Measurements from ENCODE around the gene DPH6. TPM values are rescaled to one million over a fixed set of nuclear protein-coding genes. Genes with fewer than 3 reads are reported as not detected.

Gene DPH6
- total RNA-seq, 2 donors from 2014 or later, result 3.7 to 13.3 TPM

GRCh38 chr15:35548435-35548834 is 2.5 kb upstream of the DPH6 start:
- peaks cover 10 to 15% of the 10 kb centered on the region in 2 donors for H3K36me3 Mint-ChIP-seq
- DNase-seq (ENCODE audit: low spot score in 2 of 2) (no peak), ATAC-seq (no peak)
- no peak overlapping the region for H3K27ac Mint-ChIP-seq
- H3K9me3 Mint-ChIP-seq, result peaks cover 4 to 12% of the 10 kb centered on the region in 2 donors

DNA sequence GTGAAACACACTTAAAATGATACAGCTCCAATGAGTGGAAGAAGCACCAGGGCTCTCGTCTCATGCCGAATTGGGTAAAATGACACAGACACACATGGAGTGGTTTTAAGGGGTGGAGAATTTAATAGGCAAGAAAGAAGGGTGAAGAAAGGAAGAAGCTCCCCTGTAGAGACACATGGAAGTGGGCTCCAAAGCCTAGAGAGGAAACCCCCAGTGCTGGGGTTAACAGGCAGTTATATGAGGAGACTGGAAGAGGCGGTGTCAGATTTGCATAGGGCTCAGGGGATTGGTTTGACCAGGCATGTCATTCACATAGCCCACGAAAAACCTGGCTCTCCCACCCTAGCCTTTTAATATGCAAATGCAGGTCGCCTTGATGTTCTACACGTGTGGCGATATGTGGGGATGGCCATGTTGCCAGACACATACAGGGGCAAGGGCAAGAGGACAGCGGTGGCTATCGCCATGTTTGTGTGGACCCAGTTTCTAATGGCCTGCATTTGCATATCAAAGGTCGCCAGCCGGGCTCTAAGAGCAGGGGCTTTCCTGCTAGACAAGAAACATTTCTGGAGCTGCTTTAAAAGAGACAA is 1.9 kb upstream of the DPH6 start:
- DNase-seq (ENCODE audit: low spot score in 2 of 2), result no peak
- Mint-ChIP-seq H3K36me3 (peaks cover 10 to 15% of the 10 kb centered on the region in 2 donors), H3K27ac (no peak overlapping the region), H3K9me3 (peaks cover 4 to 12% of the 10 kb centered on the region in 2 donors)
- ATAC-seq, result no peak

- Mint-ChIP-seq H3K36me3 (peaks cover 10 to 15% of the 10 kb centered on the region in 2 donors), H3K9me3 (peaks cover 4 to 12% of the 10 kb centered on the region in 2 donors), H3K27ac (peak overlapping the region; percentile 85 to 100)
- ATAC-seq (no peak), DNase-seq (ENCODE audit: low spot score in 2 of 2) (no peak)
Measured at GRCh38 chr15:35546511-35547381, 781 bp upstream of the DPH6 start.

DNA sequence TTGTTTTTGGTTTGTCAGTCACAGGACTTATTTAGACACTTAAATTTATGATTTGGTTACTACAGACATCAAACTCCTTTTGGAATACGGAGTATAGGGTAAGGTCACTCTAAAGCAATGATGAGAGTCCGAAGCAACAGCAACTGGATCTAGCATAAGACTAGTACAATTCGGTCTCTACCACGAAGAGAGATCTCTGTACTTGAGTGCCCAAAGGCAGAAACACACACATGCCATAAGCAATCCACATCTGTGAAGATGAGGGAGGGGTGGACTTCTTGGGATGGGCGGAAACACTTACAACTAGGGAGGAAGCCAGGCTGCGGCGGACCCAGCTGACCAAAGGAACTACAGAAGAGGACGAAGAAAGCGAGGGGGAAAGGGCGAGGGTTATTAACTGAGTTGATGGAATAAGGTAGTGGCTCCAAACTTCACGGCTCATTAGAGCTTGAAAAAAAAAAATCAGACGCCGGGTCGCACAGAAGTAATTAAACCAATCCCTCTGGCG is 595 bp downstream of the DPH6 start:
- peak in 1 of 2 donors; percentile 17 for DNase-seq (ENCODE audit: low spot score in 2 of 2)
- H3K36me3 Mint-ChIP-seq, result peaks cover 10 to 15% of the 10 kb centered on the region in 2 donors
- peaks cover 4 to 12% of the 10 kb centered on the region in 2 donors for H3K9me3 Mint-ChIP-seq

DNA sequence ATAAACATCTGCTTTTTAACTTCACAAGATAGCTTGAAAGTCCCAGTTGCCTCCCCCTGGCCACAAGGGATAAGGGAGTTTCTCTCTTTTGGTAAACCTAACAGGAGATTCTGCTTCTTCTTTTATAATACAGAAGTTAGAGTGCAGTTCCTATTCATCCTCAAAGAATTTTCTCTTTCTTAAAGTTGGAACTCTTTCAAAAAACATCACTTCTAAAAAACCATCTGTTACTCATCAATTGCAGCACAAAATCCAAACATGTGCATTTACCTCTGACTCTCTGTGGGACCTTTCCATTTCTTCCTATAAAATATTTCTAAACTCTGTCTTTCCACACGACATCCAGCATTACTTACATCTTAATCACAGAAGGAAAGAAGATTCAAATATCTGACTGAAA is 5.1 kb downstream of the DPH6 start:
- no peak for DNase-seq (ENCODE audit: low spot score in 2 of 2)
- Mint-ChIP-seq H3K27ac (no peak overlapping the region), H3K9me3 (peaks cover 0 to 4% of the 10 kb centered on the region in 2 donors), H3K36me3 (peaks cover 6 to 10% of the 10 kb centered on the region in 2 donors)
- ATAC-seq, result no peak

More for the DNA sequence above, 595 bp downstream of the DPH6 start:
- ATAC-seq, result peak; percentile 6 to 47
- peak overlapping the region; percentile 100 for H3K27ac Mint-ChIP-seq

DNA sequence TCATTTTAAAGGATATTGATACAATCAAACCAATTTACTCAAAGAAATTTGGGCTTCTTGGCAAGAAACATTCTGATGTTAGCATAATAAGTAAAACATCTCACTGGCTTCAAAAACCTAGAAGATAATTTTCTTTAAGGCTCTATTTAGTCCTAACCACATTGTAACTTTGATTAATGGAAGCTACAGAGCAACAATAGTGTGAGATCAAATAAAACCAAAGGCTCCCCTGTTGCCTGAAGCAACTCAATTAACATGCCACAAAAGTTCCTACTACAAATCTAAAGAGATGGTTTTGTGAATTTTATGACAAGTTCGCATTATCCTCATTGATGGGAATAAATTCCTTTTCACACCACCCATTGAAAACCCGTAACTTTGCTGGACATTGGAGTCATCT is 5.9 kb downstream of the DPH6 start:
- no peaks in the 10 kb centered on the region for H3K9me3 Mint-ChIP-seq
- H3K27ac Mint-ChIP-seq, result no peak overlapping the region
- peaks cover 0 to 2% of the 10 kb centered on the region in 2 donors for H3K36me3 Mint-ChIP-seq
- no peak for ATAC-seq
- no peak for DNase-seq (ENCODE audit: low spot score in 2 of 2)

DNA sequence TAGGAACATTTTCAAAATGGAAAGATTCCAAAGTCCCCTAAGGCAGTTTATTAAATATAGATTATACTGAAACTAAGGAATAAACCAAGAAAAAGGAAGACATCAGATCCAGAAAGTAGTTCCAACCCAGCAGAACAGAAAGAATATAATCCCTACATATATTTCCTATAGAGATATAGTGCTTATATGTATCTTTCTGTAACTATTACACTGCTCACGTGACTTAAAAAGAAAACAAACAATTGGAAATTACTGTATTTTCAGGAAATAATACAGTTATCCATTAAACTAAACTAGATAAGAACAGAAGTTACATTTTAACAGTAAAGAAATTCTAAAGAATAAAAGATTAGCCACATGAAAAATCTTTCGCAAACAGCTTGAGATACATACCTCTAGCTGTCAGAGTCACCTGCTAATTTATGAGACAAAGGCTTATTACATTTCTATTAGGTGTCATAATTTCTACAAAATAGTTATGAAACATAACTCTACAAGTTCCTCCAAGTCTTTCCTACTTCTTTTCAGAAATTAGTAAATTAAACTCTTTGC is 10.5 kb downstream of the DPH6 start:
- DNase-seq (ENCODE audit: low spot score in 2 of 2), result no peak

DNA sequence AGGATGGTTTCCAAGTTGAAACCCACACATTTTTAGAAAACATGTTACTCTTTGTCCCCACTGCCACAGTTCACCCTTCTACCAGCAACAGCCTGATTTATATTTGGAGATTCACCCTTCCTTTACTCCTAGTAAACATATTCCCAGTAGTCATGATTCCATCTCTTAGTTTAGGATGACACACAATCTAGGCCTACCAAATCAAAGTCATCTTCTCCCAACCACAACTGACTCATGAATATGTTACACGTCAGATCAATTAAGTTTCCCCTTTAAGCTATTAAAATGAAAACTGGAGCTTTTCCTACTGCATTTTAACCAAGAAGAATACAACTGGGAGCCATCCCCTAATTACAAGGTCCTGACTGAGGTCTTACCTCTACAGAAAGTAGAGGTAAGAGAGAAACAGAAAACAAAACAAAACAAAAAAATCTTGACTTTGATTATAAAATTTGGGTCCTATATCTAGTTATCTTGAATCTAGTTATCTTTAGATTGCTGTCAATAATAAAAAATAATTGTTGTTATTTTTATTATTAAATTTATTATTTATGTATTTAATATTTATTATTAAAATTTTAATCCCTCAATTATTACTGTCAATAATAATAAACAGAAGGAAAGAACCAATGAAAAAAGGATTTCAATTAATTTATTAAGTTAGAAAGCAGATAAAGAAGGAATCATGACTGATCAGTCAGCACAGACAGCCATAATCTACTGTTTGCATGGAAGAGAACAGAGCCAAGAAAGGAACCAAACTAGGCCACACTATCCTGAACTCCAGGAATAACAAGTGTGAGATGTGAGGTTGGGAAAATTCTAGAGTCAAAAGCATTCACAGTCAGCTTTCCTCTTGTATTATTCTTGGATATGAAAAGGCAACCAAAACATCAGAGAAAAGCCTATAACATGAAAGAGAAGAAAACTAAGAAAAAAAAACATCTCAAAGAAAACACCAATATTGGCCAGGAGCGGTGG is 12.5 kb downstream of the DPH6 start:
- Mint-ChIP-seq H3K36me3 (peaks cover 27 to 30% of the 10 kb centered on the region in 2 donors), H3K27ac (no peak overlapping the region), H3K9me3 (peaks cover 4 to 15% of the 10 kb centered on the region in 2 donors)
- DNase-seq (ENCODE audit: low spot score in 2 of 2) (no peak), ATAC-seq (no peak)

More for the DNA sequence above, 10.5 kb downstream of the DPH6 start:
- peaks cover 9 to 11% of the 10 kb centered on the region in 2 donors for H3K36me3 Mint-ChIP-seq
- no peaks in the 10 kb centered on the region for H3K9me3 Mint-ChIP-seq
- no peak for ATAC-seq
- H3K27ac Mint-ChIP-seq, result no peak overlapping the region

- H3K36me3 Mint-ChIP-seq, result peaks cover 27 to 31% of the 10 kb centered on the region in 2 donors
- ATAC-seq, result no peak
- no peak for DNase-seq (ENCODE audit: low spot score in 2 of 2)
- peaks cover 4 to 15% of the 10 kb centered on the region in 2 donors for H3K9me3 Mint-ChIP-seq
- H3K27ac Mint-ChIP-seq, result no peak overlapping the region
Measured at GRCh38 chr15:35530698-35531097, 15.3 kb downstream of the DPH6 start.

DNA sequence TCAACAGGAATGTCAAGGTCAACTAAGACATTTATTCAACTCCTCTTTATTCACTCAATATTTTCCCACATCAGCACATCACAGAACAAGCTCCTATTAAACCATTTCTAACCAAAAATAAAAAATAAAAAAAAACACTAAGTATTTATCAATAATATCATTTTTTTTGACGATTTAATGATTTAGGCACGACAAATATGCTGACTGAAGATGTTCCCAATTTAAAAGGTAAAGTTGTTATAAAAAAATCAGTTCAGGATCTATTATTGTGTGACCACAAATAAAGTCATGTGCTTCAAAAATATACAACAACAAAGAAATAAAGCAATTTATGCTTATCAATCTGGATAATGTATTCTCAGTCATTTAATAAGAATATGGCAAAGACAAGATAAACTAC is 16.2 kb downstream of the DPH6 start:
- no peak for DNase-seq (ENCODE audit: low spot score in 2 of 2)
- Mint-ChIP-seq H3K27ac (no peak overlapping the region), H3K36me3 (peaks cover 27 to 31% of the 10 kb centered on the region in 2 donors), H3K9me3 (peaks cover 4 to 15% of the 10 kb centered on the region in 2 donors)
- no peak for ATAC-seq

DNA sequence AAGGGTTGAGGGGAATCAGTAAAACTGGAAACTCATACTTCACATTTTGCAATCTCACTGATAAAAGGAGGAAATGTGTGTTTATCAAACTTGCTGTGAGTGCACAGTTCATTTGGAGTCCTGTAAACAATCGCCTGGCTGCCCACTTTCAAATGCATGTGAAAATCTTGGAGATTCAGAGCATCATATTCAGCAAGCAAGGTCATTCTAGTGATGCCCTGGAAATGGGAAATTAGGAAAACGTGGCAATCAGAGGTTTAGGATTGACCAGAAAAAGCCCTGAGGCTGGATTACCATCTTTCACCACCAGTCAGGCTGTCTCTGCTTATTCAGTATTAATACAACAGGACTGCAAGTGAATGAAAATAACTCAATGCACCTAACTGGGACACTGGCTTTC is 23.9 kb downstream of the DPH6 start:
- H3K27ac Mint-ChIP-seq, result no peak overlapping the region
- no peaks in the 10 kb centered on the region for H3K9me3 Mint-ChIP-seq
- no peaks in the 10 kb centered on the region for H3K36me3 Mint-ChIP-seq
- DNase-seq (ENCODE audit: low spot score in 2 of 2) (no peak), ATAC-seq (no peak)

DNA sequence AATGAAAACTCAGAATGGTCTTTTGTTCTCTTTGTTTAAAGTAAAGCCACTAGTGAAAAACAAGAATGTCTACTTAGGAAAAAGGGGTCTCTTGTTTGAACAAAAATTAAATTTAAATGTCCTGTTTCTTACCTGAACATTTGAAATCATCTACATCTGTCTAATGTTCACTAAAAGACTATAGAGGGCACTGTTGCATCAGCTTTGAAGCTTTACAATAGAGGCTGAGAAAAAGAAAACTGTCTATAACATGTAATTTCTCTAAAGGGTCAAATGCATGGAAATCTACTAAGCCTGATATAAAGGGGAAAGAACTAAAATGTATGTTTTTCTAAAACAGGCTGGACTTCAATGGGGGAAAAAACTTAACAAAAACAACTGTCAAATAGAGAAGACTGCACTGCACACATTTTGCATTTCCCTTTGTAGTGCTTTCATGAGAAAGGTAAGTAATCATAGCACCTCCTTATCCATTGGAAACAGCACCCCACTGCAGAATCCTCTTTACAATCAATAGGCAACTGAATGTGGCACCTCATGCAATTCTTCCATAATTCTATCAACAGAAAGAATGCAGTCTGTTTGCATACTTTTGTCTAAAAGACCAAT is 26.3 kb downstream of the DPH6 start:
- ATAC-seq (peak in 1 of 2 donors; percentile 56), DNase-seq (ENCODE audit: low spot score in 2 of 2) (no peak)
- Mint-ChIP-seq H3K27ac (no peak overlapping the region), H3K36me3 (no peaks in the 10 kb centered on the region), H3K9me3 (no peaks in the 10 kb centered on the region)

GRCh38 chr15:35519052-35519451 is 26.9 kb downstream of the DPH6 start:
- Mint-ChIP-seq H3K9me3 (no peaks in the 10 kb centered on the region), H3K27ac (no peak overlapping the region), H3K36me3 (no peaks in the 10 kb centered on the region)
- no peak for ATAC-seq
- no peak for DNase-seq (ENCODE audit: low spot score in 2 of 2)

DNA sequence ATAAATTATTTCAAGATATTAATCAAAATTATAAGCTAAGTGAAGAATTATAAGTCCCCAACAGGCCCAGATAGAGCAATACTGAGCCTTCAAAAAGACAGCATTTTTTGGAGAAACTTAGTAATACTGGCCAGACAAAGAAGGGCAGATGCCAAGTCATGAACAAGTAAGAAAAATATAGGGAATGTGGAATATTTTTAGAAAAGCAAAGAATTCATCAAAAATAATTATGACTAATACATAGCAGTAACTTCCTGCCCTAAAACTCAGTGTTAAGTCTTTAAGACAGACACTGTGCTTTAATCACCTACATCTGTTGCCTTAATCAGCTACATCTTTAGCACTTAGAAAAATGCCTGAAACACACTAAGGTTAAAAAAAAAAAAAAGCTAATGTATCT is 31.2 kb downstream of the DPH6 start:
- ATAC-seq (no peak), DNase-seq (ENCODE audit: low spot score in 2 of 2) (no peak)
- Mint-ChIP-seq H3K27ac (no peak overlapping the region), H3K9me3 (no peaks in the 10 kb centered on the region), H3K36me3 (no peaks in the 10 kb centered on the region)

DNA sequence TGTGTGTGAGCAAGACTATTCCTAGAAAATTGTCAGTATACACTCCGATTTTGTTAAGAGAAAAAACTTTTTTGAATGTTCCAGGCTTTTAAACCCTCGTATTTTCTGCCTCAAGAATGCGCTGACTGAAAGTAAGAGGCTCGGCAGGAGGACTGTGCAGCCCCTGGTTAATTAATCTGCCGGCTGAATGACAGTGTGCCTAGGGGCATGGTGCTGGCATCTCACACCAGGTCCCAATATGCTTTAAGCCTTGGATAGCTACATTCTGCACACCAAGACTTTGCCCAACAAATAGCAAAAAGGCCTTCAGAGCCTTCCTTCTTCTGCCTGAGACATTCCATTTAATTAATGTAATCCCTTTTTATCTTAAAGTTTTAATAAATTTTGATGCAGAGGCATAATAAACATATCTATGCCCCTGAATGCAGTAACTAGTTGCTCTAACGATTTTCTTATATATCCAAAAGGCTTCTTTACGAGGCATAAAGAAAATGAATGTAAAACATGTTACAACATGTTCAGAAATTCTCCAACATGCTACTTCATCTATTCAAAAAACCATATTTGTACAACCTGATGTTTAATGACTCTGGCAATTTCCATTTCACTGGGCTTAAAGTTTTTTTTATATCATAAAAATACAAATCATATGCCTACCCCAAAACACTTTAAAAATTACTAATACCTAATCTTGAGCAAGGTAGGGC is 37.9 kb downstream of the DPH6 start:
- Mint-ChIP-seq H3K36me3 (no peaks in the 10 kb centered on the region), H3K9me3 (no peaks in the 10 kb centered on the region), H3K27ac (no peak overlapping the region)
- DNase-seq (ENCODE audit: low spot score in 2 of 2) (no peak), ATAC-seq (no peak)
